Duodenal mucosa (tissue), 2 donors: ENCODE results near the gene TTYH1.
"Not testable (repeated sequence)": the region's sequence is repeated elsewhere in the genome, so short reads cannot be mapped to it uniquely, and the experiment has no call there.

ENCODE experiments used
- H3K27ac ChIP-seq: one replicate; pipeline ENCODE4 v1.7.0; 2013; ENCODE audit warnings: low read depth, low read length
- H3K27me3 ChIP-seq, 2 donors: one replicate each; pipeline ENCODE4 v1.7.0; 2013; ENCODE audit warnings: low read length in 2 of 2, control low read depth in 1 of 2; ENCODE audit not compliant: insufficient read depth in 2 of 2, control insufficient read depth in 1 of 2
- H3K36me3 ChIP-seq, 2 donors: one replicate each; pipeline ENCODE4 v1.7.0; 2013; ENCODE audit warnings: low read length in 2 of 2, control low read depth in 1 of 2; ENCODE audit not compliant: insufficient read depth in 2 of 2, control insufficient read depth in 1 of 2
- H3K4me1 ChIP-seq, 2 donors: one replicate each; pipeline ENCODE4 v1.7.0; 2013; ENCODE audit warnings: low read length in 2 of 2, control low read depth in 1 of 2; ENCODE audit not compliant: insufficient read depth in 2 of 2, control insufficient read depth in 1 of 2
- H3K4me3 ChIP-seq, 2 donors: one replicate each; pipeline ENCODE4 v1.7.0; 2013; ENCODE audit warnings: low read length in 2 of 2, low read depth in 1 of 2
- H3K9ac ChIP-seq, 2 donors: one replicate each; pipeline ENCODE4 v1.7.0; 2013; ENCODE audit warnings: low read length in 2 of 2, low read depth in 1 of 2
- H3K9me3 ChIP-seq, 2 donors: one replicate each; pipeline ENCODE4 v1.7.0; 2013; ENCODE audit warnings: low read length in 2 of 2, control low read depth in 1 of 2; ENCODE audit not compliant: control insufficient read depth in 1 of 2

TTYH1 gene

DNA sequence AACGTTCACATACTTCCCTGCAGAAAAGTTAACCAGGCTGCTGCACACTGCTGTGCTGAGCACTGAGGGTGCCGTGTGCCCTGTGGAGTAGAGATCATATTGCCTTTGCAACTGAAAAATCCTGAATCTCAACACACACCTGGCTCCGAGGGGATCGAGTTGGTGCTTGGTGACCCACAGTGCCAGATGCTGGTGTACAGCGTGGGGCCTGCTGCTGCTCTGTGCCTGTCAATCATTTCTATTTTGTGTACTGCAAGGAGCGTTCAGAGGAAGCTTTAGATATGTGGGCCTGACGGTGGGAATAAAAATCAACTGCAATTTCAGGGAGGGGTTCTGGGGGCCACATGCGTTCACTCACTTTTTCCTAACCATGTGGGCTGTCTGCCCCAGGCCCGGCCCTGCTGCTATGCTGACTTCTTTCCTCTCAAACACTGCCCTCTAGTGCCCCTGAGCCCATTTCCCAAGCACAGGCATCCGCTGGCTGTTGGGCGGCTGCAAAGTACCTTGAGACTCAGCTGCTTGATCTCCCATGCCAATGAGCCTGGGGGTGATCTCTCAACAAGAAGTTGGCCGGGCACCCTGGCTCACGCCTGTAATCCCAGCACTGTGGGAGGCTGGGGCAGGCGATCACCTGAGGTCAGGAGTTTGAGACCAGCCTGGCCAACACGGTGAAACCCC, 24.0 kb downstream of the TTYH1 start:
- no peak overlapping the region for H3K27ac ChIP-seq
- H3K4me1 ChIP-seq = peaks cover 8 to 11% of the 10 kb centered on the region in 2 donors
- H3K4me3 ChIP-seq = no peak overlapping the region
- H3K9ac ChIP-seq = no peak overlapping the region
- peaks cover 0 to 3% of the 10 kb centered on the region in 2 donors for H3K27me3 ChIP-seq
- H3K9me3 ChIP-seq = no peaks in the 10 kb centered on the region
- no peaks in the 10 kb centered on the region for H3K36me3 ChIP-seq

DNA sequence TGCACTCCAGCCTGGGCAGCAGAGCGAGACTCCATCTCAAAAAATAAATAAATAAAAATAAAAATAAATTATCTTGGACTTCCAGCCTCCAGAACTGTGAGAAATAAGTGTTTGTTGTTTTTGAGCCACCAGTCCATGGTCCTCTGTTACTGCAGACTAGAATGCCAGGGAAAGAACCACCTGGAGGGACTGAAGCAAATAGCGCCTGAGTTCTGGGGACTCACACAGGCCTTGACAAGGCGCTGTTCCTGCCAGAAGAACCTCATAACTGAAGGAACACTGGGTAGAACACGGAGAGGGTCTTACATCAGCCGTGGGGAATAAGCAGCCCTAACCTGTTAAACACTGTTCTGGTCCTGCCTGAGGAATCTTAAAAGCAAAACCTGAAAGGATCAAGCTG, 25.4 kb downstream of the TTYH1 start:
- Histone ChIP-seq H3K36me3 (peaks cover 0 to 6% of the 10 kb centered on the region in 2 donors), H3K4me3 (no peak overlapping the region), H3K9ac (no peak overlapping the region), H3K4me1 (peaks cover 4 to 7% of the 10 kb centered on the region in 2 donors), H3K9me3 (no peaks in the 10 kb centered on the region), H3K27ac (no peak overlapping the region), H3K27me3 (no peaks in the 10 kb centered on the region)

DNA sequence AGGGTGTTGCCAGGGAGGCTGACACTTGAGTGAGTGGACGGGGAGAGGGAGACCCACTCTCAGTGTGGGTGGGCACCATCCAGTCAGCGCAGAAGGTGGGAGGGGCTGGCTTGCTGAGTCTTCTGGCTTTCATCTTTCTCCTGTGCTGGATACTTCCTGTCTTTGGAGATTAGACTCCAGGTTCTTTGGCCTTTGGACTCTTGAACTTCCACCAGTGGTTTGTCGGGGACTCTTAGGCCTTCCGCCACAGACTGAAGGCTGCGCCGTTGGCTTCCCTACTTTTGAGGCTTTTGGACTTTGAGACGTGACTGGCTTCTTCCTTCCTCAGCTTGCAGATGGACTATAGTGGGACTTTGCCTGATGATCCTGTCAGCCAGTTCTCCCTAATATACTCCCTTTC, 29.5 kb downstream of the TTYH1 start:
- Histone ChIP-seq H3K9me3 (no peaks in the 10 kb centered on the region), H3K4me3 (no peak overlapping the region), H3K27ac (no peak overlapping the region), H3K4me1 (peaks cover 16 to 19% of the 10 kb centered on the region in 2 donors), H3K9ac (no peak overlapping the region), H3K27me3 (no peaks in the 10 kb centered on the region), H3K36me3 (peaks cover 0 to 8% of the 10 kb centered on the region in 2 donors)

DNA sequence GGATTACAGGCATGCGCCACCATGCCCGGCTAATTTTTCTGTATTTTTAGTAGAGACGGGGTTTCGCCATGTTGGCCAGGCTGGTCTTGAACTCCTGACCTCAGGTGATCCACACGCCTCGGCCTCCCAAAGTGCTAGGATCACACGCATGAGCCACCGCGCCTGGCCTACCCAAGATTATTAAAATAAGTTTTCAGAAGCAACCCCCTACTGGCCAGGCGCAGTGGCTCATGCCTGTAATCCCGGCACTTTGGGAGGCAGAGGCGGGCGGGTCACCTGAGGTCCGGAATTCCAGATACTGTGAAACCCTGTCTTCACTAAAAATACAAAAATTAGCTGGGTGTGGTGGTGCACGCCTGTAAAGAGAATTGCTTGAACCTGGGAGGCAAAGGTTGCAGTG, 31.1 kb downstream of the TTYH1 start:
- not testable (repeated sequence) for H3K9me3 ChIP-seq, H3K27ac ChIP-seq, H3K9ac ChIP-seq, H3K4me3 ChIP-seq, H3K27me3 ChIP-seq
- Histone ChIP-seq H3K4me1 (peaks cover 31 to 35% of the 10 kb centered on the region in 2 donors), H3K36me3 (peaks cover 1 to 14% of the 10 kb centered on the region in 2 donors)

DNA sequence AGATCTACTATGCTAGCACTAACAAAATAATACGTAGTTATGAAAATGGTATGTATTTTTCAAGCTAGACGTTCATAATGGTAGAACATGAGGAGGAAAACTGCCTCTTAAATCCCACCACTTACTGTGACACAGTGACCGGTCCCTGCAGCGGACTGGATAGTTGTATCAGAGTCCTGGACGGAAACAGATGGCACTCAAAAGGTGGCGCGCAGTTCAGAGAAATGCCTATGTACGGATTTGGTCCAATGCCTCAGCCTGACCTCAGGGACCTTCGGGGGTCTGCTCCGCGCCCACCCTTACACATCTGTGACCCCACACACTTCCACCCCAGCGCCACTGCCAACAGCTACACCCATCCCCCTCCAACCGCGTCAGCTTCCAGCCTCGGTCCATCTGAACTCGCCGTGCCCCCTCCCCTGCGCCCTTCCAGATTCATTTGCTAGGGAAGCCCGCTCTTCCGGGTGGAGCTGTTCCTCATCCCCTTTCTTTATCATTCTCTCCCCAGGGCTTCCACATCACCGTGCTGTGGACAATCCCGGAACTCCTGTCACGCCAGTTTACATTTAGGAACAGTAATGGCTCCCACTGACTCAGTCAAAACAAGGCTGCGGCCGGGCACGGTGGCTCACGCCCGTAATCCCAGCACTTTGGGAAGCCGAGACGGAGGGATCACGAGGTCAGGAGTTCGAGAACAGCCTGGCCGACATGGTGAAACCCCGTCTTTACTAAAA, 32.9 kb downstream of the TTYH1 start:
- Histone ChIP-seq H3K9ac (peak overlapping the region; percentile 99), H3K9me3 (no peaks in the 10 kb centered on the region), H3K4me1 (peaks cover 39 to 47% of the 10 kb centered on the region in 2 donors), H3K27me3 (no peaks in the 10 kb centered on the region), H3K4me3 (peak overlapping the region; percentile 85 to 99), H3K27ac (peak overlapping the region; percentile 100), H3K36me3 (peaks cover 20 to 33% of the 10 kb centered on the region in 2 donors)

DNA sequence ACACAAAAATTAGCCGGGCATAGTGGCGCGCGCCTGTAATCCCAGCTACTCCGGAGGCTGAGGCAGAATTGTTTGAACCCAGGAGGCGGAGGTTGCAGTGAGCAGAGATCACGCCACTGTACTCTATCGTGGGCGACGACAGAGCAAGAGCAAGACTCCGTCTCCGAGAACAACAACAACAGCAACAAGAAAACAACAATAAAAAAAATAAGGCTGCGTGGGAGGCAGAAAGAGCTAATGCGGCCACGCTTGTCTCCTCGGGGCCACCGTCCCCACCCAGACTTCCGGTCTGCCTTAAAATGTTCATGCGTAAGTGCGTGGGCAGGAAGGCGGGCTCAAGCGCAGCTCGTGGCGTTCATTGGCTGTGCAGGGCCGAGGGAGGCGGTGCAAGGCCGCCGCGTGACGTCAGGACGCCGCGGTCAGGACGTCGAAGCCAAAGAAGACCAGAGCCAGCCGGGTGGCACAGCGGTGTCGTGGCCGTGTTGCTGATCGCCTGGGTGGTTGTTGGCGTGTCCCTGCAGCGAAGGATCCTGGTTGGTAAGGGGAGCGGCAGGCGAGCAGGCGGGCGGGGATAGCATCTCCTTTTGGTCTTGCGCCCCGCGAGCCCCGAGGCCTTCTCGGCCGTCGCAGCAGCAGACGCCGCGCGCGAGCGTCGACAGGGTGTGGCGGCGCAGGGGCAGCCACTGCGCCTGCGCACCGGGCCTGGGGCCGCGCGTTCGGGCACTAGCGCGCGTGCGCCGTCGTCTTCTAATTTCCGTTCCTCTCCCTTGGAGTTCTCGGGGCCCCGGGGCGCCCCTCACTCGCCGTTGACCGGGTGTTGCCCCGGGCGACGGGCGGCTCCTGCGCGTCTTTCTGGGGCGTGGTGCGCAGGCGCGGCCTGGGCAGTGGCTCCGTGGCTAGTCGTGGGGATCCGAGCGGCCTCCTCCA, 33.8 kb downstream of the TTYH1 start, which contains the start of gene LENG8:
TSS of gene LENG8 (plus strand) at position 426 of the 927 bp plus-strand sequence. CDS start 2,146 bp downstream, outside the sequence.
- H3K4me1 ChIP-seq = peaks cover 39 to 47% of the 10 kb centered on the region in 2 donors
- H3K9me3 ChIP-seq = no peaks in the 10 kb centered on the region
- H3K9ac ChIP-seq = peak within 1 kb of the TSS; percentile 99
- H3K4me3 ChIP-seq = peak within 1 kb of the TSS; percentile 85 to 99
- H3K27me3 ChIP-seq = no peaks in the 10 kb centered on the region
- H3K36me3 ChIP-seq = peaks cover 28 to 41% of the 10 kb centered on the region in 2 donors
- H3K27ac ChIP-seq = peak within 1 kb of the TSS; percentile 100

DNA sequence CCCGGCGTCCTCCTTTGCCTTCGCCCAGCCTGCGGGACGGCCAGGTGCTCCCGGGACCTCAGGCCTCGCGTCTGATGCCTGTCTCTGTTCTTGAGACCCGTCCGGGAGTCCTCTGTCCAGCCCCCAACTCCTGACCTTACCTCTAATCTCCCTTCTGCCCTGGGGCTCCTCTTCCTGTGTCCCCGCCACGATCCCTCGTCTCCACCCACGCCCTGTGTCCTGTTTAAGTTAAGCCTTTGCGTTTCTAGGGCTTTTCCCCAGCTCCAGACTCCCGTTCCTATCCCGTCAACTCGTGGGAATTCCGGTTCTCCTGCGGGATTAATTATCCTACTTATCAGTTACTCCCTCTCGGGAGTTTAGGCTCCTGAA, 34.4 kb downstream of the TTYH1 start:
- peaks cover 39 to 43% of the 10 kb centered on the region in 2 donors for H3K4me1 ChIP-seq
- peaks cover 34 to 47% of the 10 kb centered on the region in 2 donors for H3K36me3 ChIP-seq

DNA sequence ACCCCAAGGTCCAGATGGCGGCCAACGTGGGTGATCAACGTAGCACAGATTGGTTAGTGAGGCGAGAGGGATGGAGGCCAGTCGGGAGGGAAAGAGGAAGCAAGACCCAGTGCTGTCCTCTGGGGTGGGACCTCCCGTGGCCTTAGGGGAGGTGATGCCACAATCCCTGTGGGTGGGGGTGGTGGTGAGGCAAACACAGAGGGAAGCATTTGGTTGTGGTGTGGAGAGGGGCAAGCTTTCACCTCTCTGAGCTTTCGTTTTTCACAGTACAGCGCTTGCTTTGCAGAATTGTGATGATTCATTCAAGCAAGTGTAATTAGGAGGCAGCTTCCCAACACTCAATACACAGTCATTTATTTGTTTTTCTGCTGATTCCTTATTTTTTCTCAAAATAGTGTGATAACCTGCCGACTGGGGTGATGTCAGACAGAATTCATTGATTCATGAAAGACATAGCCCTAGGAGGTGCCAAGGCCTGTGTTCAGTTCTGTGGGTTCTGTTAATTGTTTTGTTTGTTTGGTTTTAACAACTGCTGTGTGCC, 36.1 kb downstream of the TTYH1 start:
- Histone ChIP-seq H3K4me1 (peaks cover 31 to 35% of the 10 kb centered on the region in 2 donors), H3K4me3 (peak overlapping the region in 1 of 2 donors; percentile 39)

More for the DNA sequence above, 34.4 kb downstream of the TTYH1 start:
- H3K27me3 ChIP-seq = no peaks in the 10 kb centered on the region
- H3K27ac ChIP-seq = peak overlapping the region; percentile 100
- peak overlapping the region; percentile 99 for H3K9ac ChIP-seq
- no peaks in the 10 kb centered on the region for H3K9me3 ChIP-seq
- H3K4me3 ChIP-seq = peak overlapping the region; percentile 85 to 99

DNA sequence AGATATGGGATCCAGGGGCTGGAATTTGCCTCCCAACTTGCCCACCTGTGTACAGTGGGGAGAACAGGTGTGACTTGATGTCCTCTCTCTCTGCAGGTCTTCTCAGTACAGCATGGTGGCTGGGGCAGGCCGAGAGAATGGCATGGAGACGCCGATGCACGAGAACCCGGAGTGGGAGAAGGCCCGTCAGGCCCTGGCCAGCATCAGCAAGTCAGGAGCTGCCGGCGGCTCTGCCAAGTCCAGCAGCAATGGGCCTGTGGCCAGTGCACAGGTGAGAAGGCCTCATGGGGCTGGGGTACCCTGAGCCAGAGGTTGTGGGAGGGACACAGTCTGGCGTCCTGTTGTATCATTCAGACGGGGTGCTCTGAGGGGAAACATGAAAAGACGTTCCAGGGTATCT, 36.7 kb downstream of the TTYH1 start:
- Histone ChIP-seq H3K9ac (no peak overlapping the region), H3K4me1 (peaks cover 29 to 35% of the 10 kb centered on the region in 2 donors), H3K27me3 (no peaks in the 10 kb centered on the region), H3K4me3 (no peak overlapping the region), H3K9me3 (no peaks in the 10 kb centered on the region), H3K27ac (no peak overlapping the region), H3K36me3 (peaks cover 49 to 63% of the 10 kb centered on the region in 2 donors)

More for the DNA sequence above, 36.1 kb downstream of the TTYH1 start:
- peaks cover 43 to 57% of the 10 kb centered on the region in 2 donors for H3K36me3 ChIP-seq
- H3K27ac ChIP-seq = no peak overlapping the region
- peak overlapping the region in 1 of 2 donors; percentile 21 for H3K9ac ChIP-seq
- H3K27me3 ChIP-seq = no peaks in the 10 kb centered on the region
- no peaks in the 10 kb centered on the region for H3K9me3 ChIP-seq
